SU-DHL-6 (cell line): ENCODE measurements around the gene PKN2.

Experiments
- H2AFZ ChIP-seq: fragments of 200-600 bp; sonication (generic); 2 replicates; pipeline ENCODE4 v1.6.1; 2014; ENCODE audit warnings: low read depth, mild to moderate bottlenecking, moderate library complexity, mixed read lengths, antibody characterized with exemption, low read length; ENCODE audit not compliant: severe bottlenecking
- H3F3A ChIP-seq: fragments of 200-600 bp; shearing (Covaris generic); 2 replicates; pipeline ENCODE4 v1.6.0; 2016; ENCODE audit warnings: antibody characterized with exemption, mild to moderate bottlenecking; ENCODE audit not compliant: insufficient read depth
- H3K27ac ChIP-seq: fragments of 200-600 bp; sonication (generic); 2 replicates; pipeline ENCODE4 v1.5.1; 2016; ENCODE audit warnings: low read depth, mild to moderate bottlenecking, low read length, moderate library complexity, mixed read lengths
- H3K27me3 ChIP-seq: fragments of 200-600 bp; sonication (generic), shearing (Covaris generic); 2 replicates; pipeline ENCODE4 v1.6.0; 2014; ENCODE audit warnings: mild to moderate bottlenecking, low read length
- H3K36me3 ChIP-seq: fragments of 200-600 bp; sonication (generic); 2 replicates; pipeline ENCODE4 v1.6.1; 2014; ENCODE audit warnings: mild to moderate bottlenecking, low read length, mixed read lengths
- H3K4me2 ChIP-seq: fragments of 300-600, 200-600 bp; shearing (Covaris generic), sonication (generic); 2 replicates; pipeline ENCODE4 v1.6.0; 2014; ENCODE audit warnings: low read length, low read depth, mild to moderate bottlenecking; ENCODE audit not compliant: poor library complexity, severe bottlenecking
- H3K4me3 ChIP-seq: fragments of 200-600 bp; sonication (generic); 2 replicates; pipeline ENCODE4 v1.5.1; 2014; ENCODE audit warnings: antibody characterized with exemption, low read length, mild to moderate bottlenecking, mixed read lengths; ENCODE audit not compliant: insufficient read depth, poor library complexity, severe bottlenecking
- H3K79me2 ChIP-seq: fragments of 200-600 bp; sonication (generic); 2 replicates; pipeline ENCODE4 v1.6.1; 2014; ENCODE audit warnings: mild to moderate bottlenecking, low read length, moderate library complexity; ENCODE audit not compliant: insufficient read depth
- H3K9ac ChIP-seq: fragments of 200-600 bp; sonication (generic); 2 replicates; pipeline ENCODE4 v1.7.0; 2014; ENCODE audit warnings: mild to moderate bottlenecking, low read length
- H3K9me2 ChIP-seq: fragments of 200-600 bp; sonication (generic); replicated peaks from 2 replicates; pipeline ENCODE4 v1.6.1; 2014; ENCODE audit warnings: low read length; ENCODE audit not compliant: insufficient read depth
- H3K9me3 ChIP-seq: fragments of 200-600 bp; sonication (generic); 2 replicates; pipeline ENCODE4 v1.6.1; 2014; ENCODE audit warnings: low read length, mixed read lengths; ENCODE audit not compliant: insufficient read depth
- H4K20me1 ChIP-seq: fragments of 200-600 bp; sonication (generic); 2 replicates; pipeline ENCODE4 v1.6.1; 2014; ENCODE audit warnings: low read depth, mild to moderate bottlenecking, antibody characterized with exemption, low read length, moderate library complexity, mixed read lengths
- EZH2phosphoT487 ChIP-seq: fragments of 200-600 bp; sonication (generic), shearing (Covaris generic); conservative IDR thresholded peaks from 2 replicates; pipeline ENCODE4 v1.6.1; 2018; ENCODE audit warnings: mild to moderate bottlenecking, antibody characterized with exemption, low read length, moderate library complexity, mixed read lengths
- TF ChIP-seq, protein P1 (sequence below): fragments of 200-600 bp; sonication (generic); IDR thresholded peaks from one replicate; pipeline ENCODE4 v1.5.1; 2017; ENCODE audit warnings: antibody characterized with exemption, mild to moderate bottlenecking, low read length, moderate library complexity; ENCODE audit not compliant: insufficient read depth, poor library complexity, severe bottlenecking

PKN2 gene

GRCh38 chr1:88741413-88741812 is 57.3 kb downstream of the PKN2 start:
- Histone ChIP-seq H3K9ac (no peak overlapping the region), H3K4me3 (no peak overlapping the region), H3K27ac (no peak overlapping the region), H4K20me1 (no peaks in the 10 kb centered on the region), H3K79me2 (peaks cover 24% of the 10 kb centered on the region), H3K9me2 (no peaks in the 10 kb centered on the region), H3K4me2 (no peak overlapping the region), H2AFZ (no peak overlapping the region), H3K9me3 (no peaks in the 10 kb centered on the region), H3F3A (peaks cover 3% of the 10 kb centered on the region; the same call in 1 of the 2 replicates), H3K36me3 (peaks cover 15% of the 10 kb centered on the region; the same call in 1 of the 2 replicates), H3K27me3 (no peaks in the 10 kb centered on the region)
- no peak for TF ChIP-seq EZH2phosphoT487
- TF ChIP-seq, protein P1, sequence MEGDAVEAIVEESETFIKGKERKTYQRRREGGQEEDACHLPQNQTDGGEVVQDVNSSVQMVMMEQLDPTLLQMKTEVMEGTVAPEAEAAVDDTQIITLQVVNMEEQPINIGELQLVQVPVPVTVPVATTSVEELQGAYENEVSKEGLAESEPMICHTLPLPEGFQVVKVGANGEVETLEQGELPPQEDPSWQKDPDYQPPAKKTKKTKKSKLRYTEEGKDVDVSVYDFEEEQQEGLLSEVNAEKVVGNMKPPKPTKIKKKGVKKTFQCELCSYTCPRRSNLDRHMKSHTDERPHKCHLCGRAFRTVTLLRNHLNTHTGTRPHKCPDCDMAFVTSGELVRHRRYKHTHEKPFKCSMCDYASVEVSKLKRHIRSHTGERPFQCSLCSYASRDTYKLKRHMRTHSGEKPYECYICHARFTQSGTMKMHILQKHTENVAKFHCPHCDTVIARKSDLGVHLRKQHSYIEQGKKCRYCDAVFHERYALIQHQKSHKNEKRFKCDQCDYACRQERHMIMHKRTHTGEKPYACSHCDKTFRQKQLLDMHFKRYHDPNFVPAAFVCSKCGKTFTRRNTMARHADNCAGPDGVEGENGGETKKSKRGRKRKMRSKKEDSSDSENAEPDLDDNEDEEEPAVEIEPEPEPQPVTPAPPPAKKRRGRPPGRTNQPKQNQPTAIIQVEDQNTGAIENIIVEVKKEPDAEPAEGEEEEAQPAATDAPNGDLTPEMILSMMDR: no peak

GRCh38 chr1:88742531-88742930 is 58.5 kb downstream of the PKN2 start:
- H3K27ac ChIP-seq: no peak overlapping the region
- H4K20me1 ChIP-seq: no peaks in the 10 kb centered on the region
- no peaks in the 10 kb centered on the region for H3K27me3 ChIP-seq
- no peak overlapping the region for H3K9ac ChIP-seq
- H2AFZ ChIP-seq: no peak overlapping the region
- no peak overlapping the region for H3K4me2 ChIP-seq
- H3K4me3 ChIP-seq: no peak overlapping the region
- peaks cover 3% of the 10 kb centered on the region for H3F3A ChIP-seq
- H3K9me2 ChIP-seq: no peaks in the 10 kb centered on the region
- TF ChIP-seq, protein P1: no peak
- no peak for TF ChIP-seq EZH2phosphoT487
- peaks cover 13% of the 10 kb centered on the region; the same call in 1 of the 2 replicates for H3K79me2 ChIP-seq
- H3K9me3 ChIP-seq: no peaks in the 10 kb centered on the region
- H3K36me3 ChIP-seq: peaks cover 15% of the 10 kb centered on the region; the same call in 1 of the 2 replicates

DNA sequence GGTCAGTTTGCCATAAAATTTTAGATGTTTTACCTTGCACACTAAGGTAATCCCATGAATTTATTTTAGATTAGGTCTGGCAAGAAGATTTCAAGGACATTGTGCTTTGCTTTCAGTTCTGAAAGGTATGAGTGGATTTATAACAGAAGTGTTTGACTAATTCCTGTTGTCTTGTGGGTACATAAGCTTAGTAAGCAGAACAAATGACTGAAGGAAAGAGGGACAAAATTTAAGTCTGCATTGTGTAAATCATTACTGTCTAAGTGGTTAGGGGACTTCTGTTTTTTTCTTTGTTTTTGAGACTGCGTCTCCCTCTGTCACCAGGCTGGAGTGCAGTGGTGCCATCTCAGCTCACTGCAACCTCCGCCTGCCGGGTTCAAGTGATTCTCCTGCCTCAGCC is 60.1 kb downstream of the PKN2 start:
- Histone ChIP-seq H3K9ac (no peak overlapping the region), H2AFZ (no peak overlapping the region), H3K9me3 (no peaks in the 10 kb centered on the region), H3K9me2 (no peaks in the 10 kb centered on the region), H3K27me3 (no peaks in the 10 kb centered on the region), H3F3A (peaks cover 3% of the 10 kb centered on the region), H3K79me2 (0 out of 2 replicates have a peak, but pooled peaks cover 10% of the 10 kb centered on the region), H3K4me2 (no peak overlapping the region), H3K4me3 (no peak overlapping the region), H4K20me1 (no peaks in the 10 kb centered on the region), H3K36me3 (peaks cover 15% of the 10 kb centered on the region; the same call in 1 of the 2 replicates), H3K27ac (no peak overlapping the region)
- TF ChIP-seq, protein P1: no peak
- TF ChIP-seq EZH2phosphoT487: no peak
